Suprapubic skin (tissue), 3 donors: ENCODE data around the gene PTPN20.

Experiments
- POLR2A ChIP-seq, 2 donors: fragments of 450-650 bp; IDR thresholded peaks; one replicate each; pipeline ENCODE4 v1.6.1; 2017; ENCODE audit warnings: antibody characterized with exemption in 2 of 2, mild to moderate bottlenecking in 2 of 2, moderate library complexity in 2 of 2
- TF ChIP-seq, protein P1 (sequence below), 2 donors: fragments of 200-600 bp in 1 of 2; fragments of 450-650 bp in 1 of 2; sonication (generic) in 1 of 2; IDR thresholded peaks; one replicate each; pipeline ENCODE4 v1.5.1; 2016 to 2019; ENCODE audit warnings: antibody characterized with exemption in 2 of 2, mild to moderate bottlenecking in 1 of 2, moderate library complexity in 1 of 2

DNA sequence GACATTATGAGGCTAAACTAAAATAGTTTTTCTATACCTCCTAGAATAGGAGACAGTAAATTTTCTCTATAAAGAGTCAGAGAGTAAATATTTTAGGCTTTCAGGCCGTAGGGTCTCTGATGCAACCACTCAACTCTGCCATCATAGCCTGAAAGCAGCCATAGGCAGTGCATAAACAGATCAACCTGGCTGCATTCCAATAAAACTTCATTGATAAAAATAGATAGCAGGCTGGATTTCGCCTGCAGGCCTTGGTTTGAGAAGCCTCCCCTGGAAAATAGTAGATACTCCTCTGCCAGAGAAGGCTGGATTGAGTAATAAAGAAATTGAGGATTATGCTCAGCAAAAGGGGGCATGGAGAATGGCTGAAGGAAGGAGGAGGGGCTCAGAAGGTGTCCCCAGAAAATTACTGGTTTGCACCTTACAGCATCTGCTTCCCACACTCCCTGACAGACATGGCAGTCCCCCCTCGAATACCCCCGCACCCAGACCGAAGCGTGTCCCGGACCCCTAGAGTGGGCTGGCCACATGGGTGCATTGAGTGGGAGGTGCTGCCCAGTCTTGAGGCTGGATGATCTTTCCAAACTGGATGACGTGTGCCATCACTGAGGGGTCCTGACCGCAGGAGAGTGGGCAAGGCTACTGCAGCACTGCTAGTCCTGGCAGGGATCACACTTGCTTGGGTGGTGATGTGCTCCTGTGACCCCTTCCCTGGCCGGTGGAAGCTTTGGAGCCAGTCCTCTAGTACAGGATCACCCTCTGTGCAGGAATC, 126.6 kb downstream of the PTPN20 start:
- TF ChIP-seq POLR2A (IDR thresholded peaks at IDR 0.05): no peak
- TF ChIP-seq, protein P1, sequence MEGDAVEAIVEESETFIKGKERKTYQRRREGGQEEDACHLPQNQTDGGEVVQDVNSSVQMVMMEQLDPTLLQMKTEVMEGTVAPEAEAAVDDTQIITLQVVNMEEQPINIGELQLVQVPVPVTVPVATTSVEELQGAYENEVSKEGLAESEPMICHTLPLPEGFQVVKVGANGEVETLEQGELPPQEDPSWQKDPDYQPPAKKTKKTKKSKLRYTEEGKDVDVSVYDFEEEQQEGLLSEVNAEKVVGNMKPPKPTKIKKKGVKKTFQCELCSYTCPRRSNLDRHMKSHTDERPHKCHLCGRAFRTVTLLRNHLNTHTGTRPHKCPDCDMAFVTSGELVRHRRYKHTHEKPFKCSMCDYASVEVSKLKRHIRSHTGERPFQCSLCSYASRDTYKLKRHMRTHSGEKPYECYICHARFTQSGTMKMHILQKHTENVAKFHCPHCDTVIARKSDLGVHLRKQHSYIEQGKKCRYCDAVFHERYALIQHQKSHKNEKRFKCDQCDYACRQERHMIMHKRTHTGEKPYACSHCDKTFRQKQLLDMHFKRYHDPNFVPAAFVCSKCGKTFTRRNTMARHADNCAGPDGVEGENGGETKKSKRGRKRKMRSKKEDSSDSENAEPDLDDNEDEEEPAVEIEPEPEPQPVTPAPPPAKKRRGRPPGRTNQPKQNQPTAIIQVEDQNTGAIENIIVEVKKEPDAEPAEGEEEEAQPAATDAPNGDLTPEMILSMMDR (IDR thresholded peaks at IDR 0.05): no peak
